GM10266 (cell line): ENCODE data around the gene CUL1.

ENCODE experiments used
- DNase-seq: peaks from one replicate; pipeline ENCODE4 v3.0.0; 2012; ENCODE audit errors: extremely low spot score
- TF ChIP-seq, protein P1 (sequence below): IDR thresholded peaks from 2 replicates; pipeline ENCODE4 v1.5.1; 2012; ENCODE audit warnings: mild to moderate bottlenecking, low read depth; ENCODE audit not compliant: control insufficient read depth, insufficient read depth; ENCODE audit errors: missing control alignments

The CUL1 gene

GRCh38 chr7:148793590-148793989 is 94.9 kb downstream of the CUL1 start:
- no peak for DNase-seq
- TF ChIP-seq, protein P1, sequence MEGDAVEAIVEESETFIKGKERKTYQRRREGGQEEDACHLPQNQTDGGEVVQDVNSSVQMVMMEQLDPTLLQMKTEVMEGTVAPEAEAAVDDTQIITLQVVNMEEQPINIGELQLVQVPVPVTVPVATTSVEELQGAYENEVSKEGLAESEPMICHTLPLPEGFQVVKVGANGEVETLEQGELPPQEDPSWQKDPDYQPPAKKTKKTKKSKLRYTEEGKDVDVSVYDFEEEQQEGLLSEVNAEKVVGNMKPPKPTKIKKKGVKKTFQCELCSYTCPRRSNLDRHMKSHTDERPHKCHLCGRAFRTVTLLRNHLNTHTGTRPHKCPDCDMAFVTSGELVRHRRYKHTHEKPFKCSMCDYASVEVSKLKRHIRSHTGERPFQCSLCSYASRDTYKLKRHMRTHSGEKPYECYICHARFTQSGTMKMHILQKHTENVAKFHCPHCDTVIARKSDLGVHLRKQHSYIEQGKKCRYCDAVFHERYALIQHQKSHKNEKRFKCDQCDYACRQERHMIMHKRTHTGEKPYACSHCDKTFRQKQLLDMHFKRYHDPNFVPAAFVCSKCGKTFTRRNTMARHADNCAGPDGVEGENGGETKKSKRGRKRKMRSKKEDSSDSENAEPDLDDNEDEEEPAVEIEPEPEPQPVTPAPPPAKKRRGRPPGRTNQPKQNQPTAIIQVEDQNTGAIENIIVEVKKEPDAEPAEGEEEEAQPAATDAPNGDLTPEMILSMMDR: no peak

- TF ChIP-seq, protein P1: no peak
- DNase-seq: no peak
These were observed 95.8 kb downstream of the CUL1 start for GRCh38 chr7:148794476-148794875.

GRCh38 chr7:148796841-148797240 is 98.1 kb downstream of the CUL1 start:
- TF ChIP-seq, protein P1: no peak
- no peak for DNase-seq

- TF ChIP-seq, protein P1: no peak
- DNase-seq: no peak
These were observed 101.3 kb downstream of the CUL1 start for GRCh38 chr7:148799893-148800555.

DNA sequence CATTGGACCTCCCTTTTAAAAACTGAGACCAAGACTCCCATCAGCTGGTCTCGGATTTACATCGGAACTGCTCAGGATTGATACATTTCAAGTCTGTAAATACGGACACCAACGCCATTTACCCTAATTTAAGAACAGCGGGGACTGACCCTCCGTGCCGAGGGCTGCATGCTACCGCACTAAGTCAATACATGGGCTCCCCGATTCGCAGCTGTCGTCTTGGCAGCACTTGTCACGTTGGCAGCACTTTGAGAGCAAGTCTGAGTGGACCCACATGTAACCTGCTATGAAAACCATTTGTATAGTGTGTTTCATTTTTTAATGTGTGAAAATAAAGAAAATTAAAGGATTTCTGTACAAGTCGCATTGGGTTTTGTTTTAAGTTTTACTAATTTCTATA is 102.0 kb downstream of the CUL1 start:
- TF ChIP-seq, protein P1: no peak

DNA sequence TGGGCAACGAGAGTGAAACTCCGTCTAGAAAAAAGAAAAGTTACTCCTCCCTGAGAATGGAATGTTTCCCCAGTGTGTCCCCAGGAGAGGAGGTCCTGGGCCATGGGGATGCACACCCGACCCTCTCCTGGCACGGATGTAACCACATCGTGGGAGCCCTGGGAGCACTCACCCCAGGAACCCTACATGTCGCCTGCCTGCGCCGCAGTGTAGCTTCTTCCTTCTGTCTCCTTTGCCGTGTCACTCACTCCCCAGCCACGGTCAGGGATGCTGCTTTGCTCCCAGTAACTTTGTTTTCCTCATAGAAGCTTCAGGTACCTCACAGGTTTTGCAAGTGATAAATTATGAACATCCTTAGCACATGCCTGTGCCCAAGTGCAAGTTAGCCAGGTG is 103.4 kb downstream of the CUL1 start:
- TF ChIP-seq, protein P1: no peak
- DNase-seq: no peak

More for the DNA sequence above, 102.0 kb downstream of the CUL1 start:
- DNase-seq: no peak

- TF ChIP-seq, protein P1: no peak
- no peak for DNase-seq
These were observed 104.4 kb downstream of the CUL1 start for GRCh38 chr7:148803094-148803493.
